Measurements from ENCODE around the gene PTPRT.

DNA sequence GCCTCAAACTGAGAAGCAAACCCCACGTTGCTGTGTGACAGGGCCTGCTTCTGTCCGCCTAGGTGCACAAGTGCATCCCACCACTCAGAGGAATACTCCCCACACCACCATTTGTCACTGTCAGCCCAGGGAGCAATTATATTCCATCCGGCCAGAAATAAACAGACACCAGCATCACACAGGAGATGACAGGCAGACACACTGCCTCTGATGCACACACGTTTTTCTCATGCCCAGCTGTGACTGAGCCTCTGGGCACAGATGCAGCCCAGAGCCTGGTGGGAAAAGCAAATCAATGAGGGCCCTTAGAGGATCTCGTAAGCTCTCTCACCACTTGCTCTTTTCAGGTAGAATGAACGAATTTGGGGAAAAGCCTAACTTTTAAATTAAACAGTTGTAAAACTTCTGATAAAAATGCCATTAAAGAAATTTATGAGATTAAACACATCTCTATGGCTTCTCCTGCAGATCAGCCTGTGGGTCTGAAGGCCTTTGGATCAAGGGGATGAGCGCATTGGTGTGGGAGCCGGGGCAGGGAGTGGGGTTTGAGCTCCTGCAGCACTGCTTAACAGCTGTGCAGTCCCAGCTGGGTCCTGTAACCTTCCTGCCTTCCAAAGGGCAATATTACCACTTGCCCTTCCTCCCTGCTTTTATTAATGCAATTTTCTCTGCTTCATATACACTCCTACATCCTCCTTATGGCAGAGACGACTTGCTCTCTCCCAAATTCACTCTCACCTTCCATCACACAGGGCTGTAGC, 624.3 kb downstream of the PTPRT start:
- TF ChIP-seq, protein P1, sequence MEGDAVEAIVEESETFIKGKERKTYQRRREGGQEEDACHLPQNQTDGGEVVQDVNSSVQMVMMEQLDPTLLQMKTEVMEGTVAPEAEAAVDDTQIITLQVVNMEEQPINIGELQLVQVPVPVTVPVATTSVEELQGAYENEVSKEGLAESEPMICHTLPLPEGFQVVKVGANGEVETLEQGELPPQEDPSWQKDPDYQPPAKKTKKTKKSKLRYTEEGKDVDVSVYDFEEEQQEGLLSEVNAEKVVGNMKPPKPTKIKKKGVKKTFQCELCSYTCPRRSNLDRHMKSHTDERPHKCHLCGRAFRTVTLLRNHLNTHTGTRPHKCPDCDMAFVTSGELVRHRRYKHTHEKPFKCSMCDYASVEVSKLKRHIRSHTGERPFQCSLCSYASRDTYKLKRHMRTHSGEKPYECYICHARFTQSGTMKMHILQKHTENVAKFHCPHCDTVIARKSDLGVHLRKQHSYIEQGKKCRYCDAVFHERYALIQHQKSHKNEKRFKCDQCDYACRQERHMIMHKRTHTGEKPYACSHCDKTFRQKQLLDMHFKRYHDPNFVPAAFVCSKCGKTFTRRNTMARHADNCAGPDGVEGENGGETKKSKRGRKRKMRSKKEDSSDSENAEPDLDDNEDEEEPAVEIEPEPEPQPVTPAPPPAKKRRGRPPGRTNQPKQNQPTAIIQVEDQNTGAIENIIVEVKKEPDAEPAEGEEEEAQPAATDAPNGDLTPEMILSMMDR (IDR thresholded peaks at IDR 0.05; ENCODE audit: low read depth, low read length, missing input control): no peak
- TF ChIP-seq SP1 (IDR thresholded peaks at IDR 0.05) (no peak), REST (IDR thresholded peaks at IDR 0.05) (no peak), TAF1 (conservative IDR thresholded peaks at IDR 0.05) (no peak), RXRA (IDR thresholded peaks at IDR 0.05) (no peak), MAX (IDR thresholded peaks at IDR 0.05) (no peak), ZBTB33 (IDR thresholded peaks at IDR 0.05) (no peak), RAD21 (IDR thresholded peaks at IDR 0.05) (no peak), ATF3 (IDR thresholded peaks at IDR 0.05) (no peak), FOXA1 (IDR thresholded peaks at IDR 0.05) (no peak), EGR1 (IDR thresholded peaks at IDR 0.05; ENCODE audit: low read depth in 2 of 2) (no peak), GABPA (IDR thresholded peaks at IDR 0.05 in 1 of 2, conservative IDR thresholded peaks at IDR 0.05 in 1 of 2) (no peak), YY1 (IDR thresholded peaks at IDR 0.05) (no peak)

Measured in liver (tissue), 3 donors.